RWPE1 (cell line): ENCODE data around the gene R3HDM1.
"Not testable (repeated sequence)": the region's sequence is repeated elsewhere in the genome, so short reads cannot be mapped to it uniquely, and the experiment has no call there.

Source experiments
- CTCF ChIA-PET: fragments of 350-600 bp; sonication (Branson Sonifier 250); formaldehyde crosslinking; extraction: SDS; loops from one replicate; lab custom pipeline; 2021; lab: Yijun Ruan, JAX
- POLR2A ChIA-PET: fragments of 400-600 bp; formaldehyde crosslinking; extraction: SDS; loops from one replicate; lab custom pipeline; 2020; ENCODE audit warnings: antibody characterized with exemption; ENCODE audit not compliant: low non-redundant PET; lab: Yijun Ruan, JAX
- DNase-seq: peaks from one replicate; pipeline ENCODE4 v3.0.0; 2012; ENCODE audit warnings: low spot score
- H3K27ac ChIP-seq: fragments of 450-650 bp; 2 replicates; pipeline ENCODE4 v1.5.1; 2017
- TF ChIP-seq, protein P1 (sequence below): fragments of 450-650 bp; conservative IDR thresholded peaks from 2 replicates; pipeline ENCODE4 v1.5.1; 2017; ENCODE audit warnings: low read depth, mild to moderate bottlenecking

R3HDM1 gene

DNA sequence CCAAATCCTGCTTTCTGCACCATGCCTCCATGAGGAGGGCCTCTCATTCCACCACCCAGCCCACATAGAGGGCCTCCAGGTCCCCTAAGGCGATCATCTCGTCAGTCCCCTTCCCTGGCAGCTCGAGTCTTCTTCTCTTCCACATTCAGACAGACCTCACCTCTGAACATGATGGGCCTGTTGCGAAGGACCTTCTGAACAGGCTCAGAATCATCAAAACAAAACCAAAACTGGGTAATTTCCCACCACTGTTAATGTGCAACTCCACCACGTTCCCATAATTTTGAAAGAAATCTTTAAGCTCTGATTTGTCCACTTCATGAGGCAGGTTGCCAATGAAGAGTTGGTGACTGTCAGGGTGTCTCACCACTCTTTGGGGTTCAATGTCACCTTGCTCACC lies 20.7 kb upstream of the R3HDM1 start:
- H3K27ac ChIP-seq = no peak overlapping the region
- DNase-seq = no peak
- TF ChIP-seq, protein P1, sequence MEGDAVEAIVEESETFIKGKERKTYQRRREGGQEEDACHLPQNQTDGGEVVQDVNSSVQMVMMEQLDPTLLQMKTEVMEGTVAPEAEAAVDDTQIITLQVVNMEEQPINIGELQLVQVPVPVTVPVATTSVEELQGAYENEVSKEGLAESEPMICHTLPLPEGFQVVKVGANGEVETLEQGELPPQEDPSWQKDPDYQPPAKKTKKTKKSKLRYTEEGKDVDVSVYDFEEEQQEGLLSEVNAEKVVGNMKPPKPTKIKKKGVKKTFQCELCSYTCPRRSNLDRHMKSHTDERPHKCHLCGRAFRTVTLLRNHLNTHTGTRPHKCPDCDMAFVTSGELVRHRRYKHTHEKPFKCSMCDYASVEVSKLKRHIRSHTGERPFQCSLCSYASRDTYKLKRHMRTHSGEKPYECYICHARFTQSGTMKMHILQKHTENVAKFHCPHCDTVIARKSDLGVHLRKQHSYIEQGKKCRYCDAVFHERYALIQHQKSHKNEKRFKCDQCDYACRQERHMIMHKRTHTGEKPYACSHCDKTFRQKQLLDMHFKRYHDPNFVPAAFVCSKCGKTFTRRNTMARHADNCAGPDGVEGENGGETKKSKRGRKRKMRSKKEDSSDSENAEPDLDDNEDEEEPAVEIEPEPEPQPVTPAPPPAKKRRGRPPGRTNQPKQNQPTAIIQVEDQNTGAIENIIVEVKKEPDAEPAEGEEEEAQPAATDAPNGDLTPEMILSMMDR = no peak
- POLR2A ChIA-PET = no interaction called here
- CTCF ChIA-PET = no interaction called here

DNA sequence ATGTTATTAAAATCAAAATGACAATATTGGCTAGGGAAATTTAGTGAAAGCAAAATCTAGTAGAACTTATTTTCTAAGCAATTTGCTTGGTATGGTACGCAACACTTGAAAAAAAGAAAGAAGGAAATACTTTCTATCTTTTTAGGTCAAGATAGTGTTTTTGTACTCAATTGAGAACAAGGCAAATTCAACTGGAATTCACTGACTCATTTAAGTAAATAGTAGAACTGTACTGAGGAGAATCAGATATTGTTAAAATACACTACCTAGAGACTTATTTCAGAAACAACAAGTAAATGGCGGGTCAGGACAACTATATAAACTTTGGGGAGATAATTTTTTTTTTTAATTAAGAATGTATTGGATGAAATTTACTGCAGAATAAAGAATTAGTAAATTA lies 19.2 kb upstream of the R3HDM1 start:
- POLR2A ChIA-PET = no interaction called here
- CTCF ChIA-PET = no interaction called here
- DNase-seq = no peak
- TF ChIP-seq, protein P1 = no peak
- H3K27ac ChIP-seq = no peak overlapping the region

DNA sequence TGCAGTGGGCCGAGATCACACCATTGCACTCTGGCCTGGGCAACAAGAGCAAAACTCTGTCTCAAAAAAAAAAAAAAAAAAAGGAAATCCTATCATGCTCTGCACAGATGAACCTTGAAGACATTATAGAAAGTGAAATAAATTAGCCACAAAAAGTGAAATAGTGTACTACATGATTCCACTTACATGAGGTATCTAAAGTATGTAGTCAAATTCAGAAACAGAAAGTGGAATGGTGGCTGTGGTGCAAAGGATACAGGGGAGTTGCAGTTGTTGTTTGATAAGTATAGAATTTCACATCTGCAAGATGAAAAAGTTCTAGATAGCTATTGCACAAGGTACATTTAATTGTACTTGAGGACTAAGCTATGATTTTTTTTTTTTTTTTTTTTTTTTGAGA lies 5.5 kb upstream of the R3HDM1 start:
- TF ChIP-seq, protein P1 = no peak
- CTCF ChIA-PET = interaction anchor here (0.6 kb wide), 1 partner anchor 532 kb away, joined by 4 read pairs; no protein-coding TSS in a partner anchor
- no peak overlapping the region for H3K27ac ChIP-seq
- POLR2A ChIA-PET = no interaction called here
- DNase-seq = no peak

GRCh38 chr2:135528006-135528405 lies 3.3 kb upstream of the R3HDM1 start:
- H3K27ac ChIP-seq = peak overlapping the region; percentile 42; the same call in 1 of the 2 replicates
- no peak for DNase-seq
- TF ChIP-seq, protein P1 = no peak
- ChIA-PET CTCF (no interaction called here), POLR2A (no interaction called here)

GRCh38 chr2:135530313-135531230 lies 712 bp upstream of the R3HDM1 start, which contains the start of gene ZRANB3:
Gene ZRANB3, minus strand, starts transcription at chr2:135531218.
- CTCF ChIA-PET = interaction anchor here (0.6 to 0.7 kb wide), 2 partner anchors 15 to 612 kb away, joined by 3 to 4 read pairs; partner anchors contain the start of gene CCNT2
- peak within 1 kb of the TSS; percentile 97 for H3K27ac ChIP-seq
- POLR2A ChIA-PET = interaction anchor here (0.6 to 0.7 kb wide), 2 partner anchors 34 to 260 kb away, joined by 3 to 5 read pairs; no protein-coding TSS in a partner anchor
- TF ChIP-seq, protein P1 = no peak
- peak; percentile 97 for DNase-seq

GRCh38 chr2:135532581-135532980 lies 1.3 kb downstream of the R3HDM1 start:
- POLR2A ChIA-PET = no interaction called here
- CTCF ChIA-PET = no interaction called here
- no peak overlapping the region for H3K27ac ChIP-seq

DNA sequence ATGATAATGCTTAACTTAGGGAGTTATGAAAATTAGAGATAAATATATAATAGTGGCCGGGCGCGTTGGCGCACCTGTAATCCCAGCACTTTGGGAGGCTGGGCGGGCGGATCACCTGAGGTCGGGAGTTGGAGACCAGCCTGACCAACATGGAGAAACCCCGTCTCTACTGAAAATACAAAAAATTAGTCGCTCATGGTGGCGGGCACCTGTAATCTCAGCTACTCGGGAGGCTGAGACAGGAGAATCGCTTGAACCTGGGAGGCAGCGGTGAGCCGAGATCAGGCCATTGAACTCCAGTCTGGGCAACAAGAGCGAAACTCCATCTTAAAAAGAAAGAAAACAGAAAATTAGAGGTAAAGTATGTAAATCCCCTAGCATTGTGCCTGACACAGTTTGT lies 2.3 kb downstream of the R3HDM1 start:
- H3K27ac ChIP-seq, DNase-seq, CTCF ChIA-PET, POLR2A ChIA-PET: not testable (repeated sequence)

More at GRCh38 chr2:135532581-135532980, 1.3 kb downstream of the R3HDM1 start:
- TF ChIP-seq, protein P1 = no peak
- no peak for DNase-seq
